HG02981 (cell line): ENCODE data around the gene SLC25A26.
A peak's percentile ranks its signal among the peaks of the same experiment; 100 is the strongest.

Experiments used
- ATAC-seq: cut with Tn5 transposase; IDR thresholded peaks from one replicate; pipeline ENCODE4 v1.9.1; 2021; ENCODE audit warnings: mild to moderate bottlenecking, moderate library complexity; ENCODE audit not compliant: unreplicated experiment

Gene SLC25A26

GRCh38 chr3:66366747-66367146 lies 145.9 kb downstream of the SLC25A26 start:
- ATAC-seq: no peak

- ATAC-seq: no peak
These were observed 147.2 kb downstream of the SLC25A26 start for GRCh38 chr3:66367979-66368378.

- no peak for ATAC-seq
These were observed 149.4 kb downstream of the SLC25A26 start for GRCh38 chr3:66370179-66370578.

- ATAC-seq: no peak
These were observed 150.6 kb downstream of the SLC25A26 start for GRCh38 chr3:66371432-66371831.

GRCh38 chr3:66372681-66373350 lies 152.0 kb downstream of the SLC25A26 start:
- ATAC-seq: no peak

GRCh38 chr3:66376568-66376967 lies 155.8 kb downstream of the SLC25A26 start:
- no peak for ATAC-seq

GRCh38 chr3:66377800-66378199 lies 157.0 kb downstream of the SLC25A26 start:
- no peak for ATAC-seq

- ATAC-seq: no peak
These were observed 157.5 kb downstream of the SLC25A26 start for GRCh38 chr3:66378256-66378655.

GRCh38 chr3:66379565-66379964 lies 158.8 kb downstream of the SLC25A26 start:
- no peak for ATAC-seq

GRCh38 chr3:66380200-66380932 lies 159.6 kb downstream of the SLC25A26 start:
- no peak for ATAC-seq

GRCh38 chr3:66381626-66382025 lies 160.8 kb downstream of the SLC25A26 start:
- ATAC-seq: no peak

GRCh38 chr3:66382142-66382541 lies 161.3 kb downstream of the SLC25A26 start:
- ATAC-seq: no peak

- ATAC-seq: no peak
These were observed 162.2 kb downstream of the SLC25A26 start for GRCh38 chr3:66383023-66383422.

- no peak for ATAC-seq
These were observed 163.4 kb downstream of the SLC25A26 start for GRCh38 chr3:66383998-66384745.

- no peak for ATAC-seq
These were observed 164.3 kb downstream of the SLC25A26 start for GRCh38 chr3:66385066-66385465.

- peak; percentile 82 for ATAC-seq
These were observed 165.5 kb downstream of the SLC25A26 start for GRCh38 chr3:66386011-66386924.

GRCh38 chr3:66386925-66387650 lies 166.3 kb downstream of the SLC25A26 start:
- ATAC-seq: peak; percentile 58

GRCh38 chr3:66390013-66390412 lies 169.2 kb downstream of the SLC25A26 start:
- ATAC-seq: no peak

- ATAC-seq: no peak
These were observed 171.7 kb downstream of the SLC25A26 start for GRCh38 chr3:66392512-66392911.

GRCh38 chr3:66392966-66393332 lies 172.1 kb downstream of the SLC25A26 start:
- ATAC-seq: no peak
